GM18498 (cell line): ENCODE measurements around the gene PLEKHA4.

ENCODE experiments used
- ATAC-seq: cut with Tn5 transposase; IDR thresholded peaks from one replicate; pipeline ENCODE4 v1.9.1; 2021; ENCODE audit warnings: mild to moderate bottlenecking, moderate library complexity; ENCODE audit not compliant: unreplicated experiment

PLEKHA4 gene

GRCh38 chr19:48835734-48836088 is 32.7 kb downstream of the PLEKHA4 start:
- ATAC-seq: peak; percentile 72

GRCh38 chr19:48833977-48834376 is 34.4 kb downstream of the PLEKHA4 start:
- no peak for ATAC-seq

- no peak for ATAC-seq
Observed at GRCh38 chr19:48833049-48833448, 35.4 kb downstream of the PLEKHA4 start.

GRCh38 chr19:48830965-48831364 is 37.5 kb downstream of the PLEKHA4 start:
- no peak for ATAC-seq

GRCh38 chr19:48830088-48830487 is 38.3 kb downstream of the PLEKHA4 start:
- no peak for ATAC-seq

- ATAC-seq: no peak
Observed at GRCh38 chr19:48826606-48827020, 41.8 kb downstream of the PLEKHA4 start.

- no peak for ATAC-seq
Observed at GRCh38 chr19:48822514-48822913, 45.9 kb downstream of the PLEKHA4 start.

- no peak for ATAC-seq
Observed at GRCh38 chr19:48821633-48822032, 46.8 kb downstream of the PLEKHA4 start.

GRCh38 chr19:48819366-48819816 is 49.0 kb downstream of the PLEKHA4 start:
- ATAC-seq: no peak

GRCh38 chr19:48818234-48818820 is 50.1 kb downstream of the PLEKHA4 start:
- ATAC-seq: no peak

- ATAC-seq: no peak
Observed at GRCh38 chr19:48817585-48818124, 50.8 kb downstream of the PLEKHA4 start.

GRCh38 chr19:48815870-48816501 is 52.4 kb downstream of the PLEKHA4 start:
- ATAC-seq: no peak

GRCh38 chr19:48814895-48815294 is 53.5 kb downstream of the PLEKHA4 start:
- no peak for ATAC-seq

- ATAC-seq: no peak
Observed at GRCh38 chr19:48813123-48813913, 55.1 kb downstream of the PLEKHA4 start.

GRCh38 chr19:48812094-48812929 is 56.1 kb downstream of the PLEKHA4 start:
- peak; percentile 57 for ATAC-seq

- ATAC-seq: no peak
Observed at GRCh38 chr19:48810151-48810550, 58.3 kb downstream of the PLEKHA4 start.

- ATAC-seq: no peak
Observed at GRCh38 chr19:48807590-48808308, 60.7 kb downstream of the PLEKHA4 start.

- no peak for ATAC-seq
Observed at GRCh38 chr19:48806818-48807589, 61.4 kb downstream of the PLEKHA4 start.

- ATAC-seq: no peak
Observed at GRCh38 chr19:48806518-48806817, 61.9 kb downstream of the PLEKHA4 start.

- ATAC-seq: no peak
Observed at GRCh38 chr19:48805452-48805851, 63.0 kb downstream of the PLEKHA4 start.
